ENCODE measurements around the gene VSX1.

VSX1 gene

DNA sequence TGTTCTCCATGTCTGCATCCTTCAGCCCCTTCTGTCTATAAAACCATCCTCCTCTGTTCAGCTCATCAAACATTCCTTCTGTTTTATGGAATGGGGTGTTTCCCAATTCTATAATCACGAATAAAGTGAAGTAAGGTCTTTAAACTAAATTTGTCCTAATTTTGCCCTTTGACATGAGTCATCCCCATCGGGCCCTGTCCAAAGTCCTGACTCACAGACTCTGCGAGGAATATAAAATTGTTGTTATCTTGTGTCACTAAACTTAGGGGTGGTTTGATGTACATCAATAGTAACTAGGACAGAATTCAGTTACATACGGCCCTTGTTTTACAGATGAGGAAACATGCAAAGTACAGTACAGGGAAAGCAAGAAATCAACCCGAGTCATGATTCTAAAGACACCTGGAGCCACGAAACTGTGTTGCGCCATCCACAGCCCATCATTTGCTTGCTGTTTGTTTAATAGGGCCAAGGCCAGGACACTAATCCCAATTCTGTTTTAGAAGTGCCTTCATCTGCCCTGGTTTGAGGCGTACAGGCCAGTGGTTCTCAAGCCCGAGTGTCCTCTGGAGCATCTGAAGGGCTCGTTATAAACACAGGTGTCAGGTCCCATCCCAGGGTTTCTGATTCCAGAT is 26.8 kb downstream of the VSX1 start:
- peaks cover 4 to 8% of the 10 kb centered on the region in 2 experiments for H3K4me1 ChIP-seq (ENCODE audit: control insufficient read depth in 1 of 2, insufficient read depth in 2 of 2, low read length in 2 of 2)
- H3K27ac ChIP-seq (ENCODE audit: low read depth, low read length), result no peak overlapping the region
- no peak overlapping the region for H3K18ac ChIP-seq (ENCODE audit: low read length)
- no peak overlapping the region for H3K4ac ChIP-seq (ENCODE audit: low read depth, low read length)
- H2AFZ ChIP-seq (ENCODE audit: insufficient read depth, low read length, poor library complexity), result no peak overlapping the region
- H3K14ac ChIP-seq (ENCODE audit: low read length), result no peak overlapping the region
- peaks cover 38% of the 10 kb centered on the region for H3K27me3 ChIP-seq (ENCODE audit: insufficient read depth, low read length)
- no CpG with 5 or more reads among the region's 10 CpGs for WGBS (ENCODE audit: extremely low coverage, insufficient coverage, insufficient read length)
- DNase-seq, result peak in 1 of 2 donors; percentile 19
- no peak overlapping the region for H4K12ac ChIP-seq (ENCODE audit: low read depth, low read length)
- no peaks in the 10 kb centered on the region for H3K9me3 ChIP-seq (ENCODE audit: insufficient read depth, low read depth, low read length)
- H4K91ac ChIP-seq (ENCODE audit: low read depth, low read length), result no peak overlapping the region
- H2AK5ac ChIP-seq (ENCODE audit: low read length), result no peak overlapping the region
- H3K9ac ChIP-seq (ENCODE audit: low read length), result no peak overlapping the region
- no peak overlapping the region for H2BK5ac ChIP-seq (ENCODE audit: low read depth, low read length, poor library complexity)
- H3K4me3 ChIP-seq (ENCODE audit: low read depth, low read length), result no peak overlapping the region
- H3K79me1 ChIP-seq (ENCODE audit: low read length), result no peaks in the 10 kb centered on the region
- H3K4me2 ChIP-seq (ENCODE audit: low read length), result no peak overlapping the region
- no peak overlapping the region for H2BK12ac ChIP-seq (ENCODE audit: low read length)
- no peaks in the 10 kb centered on the region for H3K36me3 ChIP-seq (ENCODE audit: control insufficient read depth in 1 of 2, insufficient read depth in 2 of 2, low read length in 2 of 2)
- H3K23ac ChIP-seq (ENCODE audit: low read length), result no peak overlapping the region
- no peaks in the 10 kb centered on the region for H3K79me2 ChIP-seq (ENCODE audit: control insufficient read depth, insufficient read depth, low read length, poor library complexity)
- H4K8ac ChIP-seq (ENCODE audit: low read depth, low read length), result no peak overlapping the region
- no peak overlapping the region for H2BK120ac ChIP-seq (ENCODE audit: insufficient read depth, low read length, poor library complexity)

DNA sequence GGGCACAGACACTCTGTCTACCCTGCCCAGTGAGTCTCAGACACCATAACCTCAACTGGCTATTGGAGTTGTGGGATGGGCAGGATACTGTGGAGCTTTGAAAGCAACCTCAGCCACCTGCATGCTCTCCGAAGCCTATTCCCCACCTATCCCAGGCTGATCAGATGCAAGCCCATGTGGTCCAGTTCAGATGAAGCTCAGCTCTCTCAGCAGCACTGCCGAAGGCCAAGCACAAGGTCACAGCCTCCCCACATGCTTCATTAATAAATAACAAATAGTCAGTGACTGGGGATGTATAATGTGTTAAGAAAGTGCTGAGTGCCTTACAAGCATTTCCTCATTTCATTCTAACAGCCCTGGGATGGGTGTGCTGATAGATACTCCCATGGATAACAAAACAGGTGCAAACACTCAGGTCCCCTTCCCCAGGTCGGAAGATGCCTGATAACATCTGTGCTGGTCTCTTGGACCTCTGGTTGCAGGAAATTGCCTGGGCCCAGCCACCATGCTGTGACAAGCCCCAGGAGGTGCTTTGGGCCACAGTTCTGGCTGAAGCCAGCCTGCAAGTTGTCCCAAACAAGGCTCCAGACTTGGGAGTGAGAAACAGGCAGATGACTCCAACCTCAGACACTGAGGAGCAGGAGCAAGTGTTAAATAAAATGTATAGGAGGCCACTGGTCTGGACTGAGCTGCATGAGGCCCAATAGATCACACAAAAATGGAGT is 27.7 kb downstream of the VSX1 start:
- WGBS (ENCODE audit: extremely low coverage, insufficient coverage, insufficient read length), result no CpG with 5 or more reads among the region's 3 CpGs
- no peak overlapping the region for H3K23ac ChIP-seq (ENCODE audit: low read length)
- no peak overlapping the region for H3K4me3 ChIP-seq (ENCODE audit: low read depth, low read length)
- peaks cover 29% of the 10 kb centered on the region for H3K27me3 ChIP-seq (ENCODE audit: insufficient read depth, low read length)
- H4K91ac ChIP-seq (ENCODE audit: low read depth, low read length), result no peak overlapping the region
- no peak overlapping the region for H2BK12ac ChIP-seq (ENCODE audit: low read length)
- H3K4me2 ChIP-seq (ENCODE audit: low read length), result no peak overlapping the region
- no peaks in the 10 kb centered on the region for H3K79me2 ChIP-seq (ENCODE audit: control insufficient read depth, insufficient read depth, low read length, poor library complexity)
- no peak overlapping the region for H2BK5ac ChIP-seq (ENCODE audit: low read depth, low read length, poor library complexity)
- H3K9me3 ChIP-seq (ENCODE audit: insufficient read depth, low read depth, low read length), result no peaks in the 10 kb centered on the region
- H3K79me1 ChIP-seq (ENCODE audit: low read length), result no peaks in the 10 kb centered on the region
- H3K18ac ChIP-seq (ENCODE audit: low read length), result no peak overlapping the region
- no peak overlapping the region for H4K12ac ChIP-seq (ENCODE audit: low read depth, low read length)
- H4K8ac ChIP-seq (ENCODE audit: low read depth, low read length), result no peak overlapping the region
- no peak for DNase-seq
- H2AK5ac ChIP-seq (ENCODE audit: low read length), result no peak overlapping the region
- H3K14ac ChIP-seq (ENCODE audit: low read length), result no peak overlapping the region
- no peak overlapping the region for H3K27ac ChIP-seq (ENCODE audit: low read depth, low read length)
- peaks cover 4 to 8% of the 10 kb centered on the region in 2 experiments for H3K4me1 ChIP-seq (ENCODE audit: control insufficient read depth in 1 of 2, insufficient read depth in 2 of 2, low read length in 2 of 2)
- H2AFZ ChIP-seq (ENCODE audit: insufficient read depth, low read length, poor library complexity), result no peak overlapping the region
- no peaks in the 10 kb centered on the region for H3K36me3 ChIP-seq (ENCODE audit: control insufficient read depth in 1 of 2, insufficient read depth in 2 of 2, low read length in 2 of 2)
- H3K4ac ChIP-seq (ENCODE audit: low read depth, low read length), result no peak overlapping the region
- H2BK120ac ChIP-seq (ENCODE audit: insufficient read depth, low read length, poor library complexity), result no peak overlapping the region
- H3K9ac ChIP-seq (ENCODE audit: low read length), result peak overlapping the region; percentile 28

DNA sequence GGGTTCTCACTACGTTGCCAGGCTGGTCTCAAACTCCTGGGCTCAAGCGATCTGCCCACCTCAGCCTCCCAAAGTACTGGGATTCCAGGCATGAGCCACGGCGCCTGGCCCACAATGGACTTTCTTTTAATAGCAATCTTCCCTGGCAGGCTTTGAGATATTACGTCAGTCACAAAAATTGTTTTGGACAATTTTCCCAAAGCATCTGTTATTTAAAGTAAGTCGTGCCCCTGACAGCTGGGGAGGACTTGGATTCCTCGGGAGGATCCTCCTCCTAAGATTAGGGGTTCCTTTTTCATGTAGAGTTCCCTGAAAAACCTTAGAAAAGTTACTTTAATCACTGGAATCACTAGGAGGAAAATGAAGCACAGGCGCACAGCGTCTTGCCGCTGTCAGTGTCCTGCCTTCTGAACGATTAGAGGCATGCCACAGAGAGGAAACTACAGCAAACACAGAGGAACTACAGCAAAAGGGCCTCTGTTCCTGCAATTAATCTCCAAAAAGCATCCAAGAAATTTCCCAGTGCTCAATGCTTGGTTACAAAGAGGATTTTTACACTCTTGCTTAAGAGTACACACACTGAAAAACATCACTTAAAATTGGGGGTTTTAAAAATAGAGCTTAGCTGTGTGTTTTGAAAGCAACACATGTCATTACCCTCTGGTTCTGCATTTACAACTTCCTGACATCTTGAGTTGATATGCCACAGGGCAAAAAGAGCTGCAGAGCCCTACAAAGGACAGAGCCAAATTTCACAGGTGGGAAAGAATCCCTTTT is 28.5 kb downstream of the VSX1 start:
- no peak overlapping the region for H4K91ac ChIP-seq (ENCODE audit: low read depth, low read length)
- no peak overlapping the region for H2BK120ac ChIP-seq (ENCODE audit: insufficient read depth, low read length, poor library complexity)
- H3K4me3 ChIP-seq (ENCODE audit: low read depth, low read length), result no peak overlapping the region
- no peak overlapping the region for H4K12ac ChIP-seq (ENCODE audit: low read depth, low read length)
- H3K27ac ChIP-seq (ENCODE audit: low read depth, low read length), result no peak overlapping the region
- H4K8ac ChIP-seq (ENCODE audit: low read depth, low read length), result no peak overlapping the region
- no peaks in the 10 kb centered on the region for H3K79me1 ChIP-seq (ENCODE audit: low read length)
- H3K27me3 ChIP-seq (ENCODE audit: insufficient read depth, low read length), result peaks cover 21% of the 10 kb centered on the region
- no peak overlapping the region for H3K14ac ChIP-seq (ENCODE audit: low read length)
- H3K9ac ChIP-seq (ENCODE audit: low read length), result no peak overlapping the region
- no peak overlapping the region for H2AFZ ChIP-seq (ENCODE audit: insufficient read depth, low read length, poor library complexity)
- whole genome bisulfite sequencing (ENCODE audit: extremely low coverage, insufficient coverage, insufficient read length), result no CpG with 5 or more reads among the region's 11 CpGs
- H3K4me1 ChIP-seq (ENCODE audit: control insufficient read depth in 1 of 2, insufficient read depth in 2 of 2, low read length in 2 of 2), result peaks cover 4 to 8% of the 10 kb centered on the region in 2 experiments
- no peak overlapping the region for H3K4me2 ChIP-seq (ENCODE audit: low read length)
- no peaks in the 10 kb centered on the region for H3K36me3 ChIP-seq (ENCODE audit: control insufficient read depth in 1 of 2, insufficient read depth in 2 of 2, low read length in 2 of 2)
- H3K23ac ChIP-seq (ENCODE audit: low read length), result no peak overlapping the region
- no peak overlapping the region for H2BK5ac ChIP-seq (ENCODE audit: low read depth, low read length, poor library complexity)
- H3K79me2 ChIP-seq (ENCODE audit: control insufficient read depth, insufficient read depth, low read length, poor library complexity), result no peaks in the 10 kb centered on the region
- H2AK5ac ChIP-seq (ENCODE audit: low read length), result no peak overlapping the region
- no peak overlapping the region for H3K4ac ChIP-seq (ENCODE audit: low read depth, low read length)
- H2BK12ac ChIP-seq (ENCODE audit: low read length), result no peak overlapping the region
- DNase-seq, result no peak
- no peak overlapping the region for H3K18ac ChIP-seq (ENCODE audit: low read length)
- H3K9me3 ChIP-seq (ENCODE audit: insufficient read depth, low read depth, low read length), result no peaks in the 10 kb centered on the region

DNA sequence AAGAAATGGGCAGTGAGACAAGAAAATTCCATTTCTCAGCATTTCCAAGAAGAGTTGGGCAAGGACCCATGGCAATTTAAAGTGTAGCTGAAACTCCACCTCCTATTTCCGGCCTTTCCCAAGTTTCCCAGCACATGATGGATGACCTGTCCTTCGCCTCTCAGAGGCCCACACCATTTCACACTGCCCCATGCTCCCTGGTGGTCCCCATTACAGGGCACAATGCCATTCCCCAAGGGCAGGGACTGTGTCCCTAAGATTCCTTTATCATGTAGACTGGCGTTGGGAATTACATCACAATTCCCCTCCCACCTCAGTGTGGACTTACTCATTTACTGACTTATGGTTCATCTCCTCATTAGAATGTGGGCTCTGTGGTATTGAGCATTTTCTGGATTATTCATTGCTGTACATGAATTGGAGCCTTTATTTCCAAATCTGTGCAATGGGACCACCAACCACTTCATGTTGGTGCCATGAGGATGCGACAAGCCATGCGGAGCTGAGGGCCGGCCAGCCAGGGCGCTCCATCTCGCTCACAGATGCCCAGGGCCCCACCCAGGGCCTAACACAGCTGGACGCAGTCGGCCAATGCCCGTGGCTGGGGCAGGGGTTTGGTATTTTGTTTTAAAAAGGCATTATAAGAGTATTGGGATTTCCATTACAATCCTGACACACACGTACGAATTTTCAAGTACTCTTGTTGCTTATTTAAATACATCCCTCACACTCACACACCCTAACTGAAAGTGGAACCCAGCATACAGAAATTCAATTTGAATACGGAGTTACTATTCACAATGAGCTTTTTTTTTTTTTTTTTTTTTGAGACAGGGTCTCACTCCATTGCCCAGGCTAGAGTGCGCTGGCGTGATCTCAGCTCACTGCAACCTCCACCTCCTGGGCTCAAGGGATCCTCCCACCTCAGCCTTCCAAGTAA is 29.4 kb downstream of the VSX1 start:
- no peaks in the 10 kb centered on the region for H3K79me1 ChIP-seq (ENCODE audit: low read length)
- H3K27ac ChIP-seq (ENCODE audit: low read depth, low read length), result no peak overlapping the region
- no peak for DNase-seq
- no peaks in the 10 kb centered on the region for H3K36me3 ChIP-seq (ENCODE audit: control insufficient read depth in 1 of 2, insufficient read depth in 2 of 2, low read length in 2 of 2)
- H4K91ac ChIP-seq (ENCODE audit: low read depth, low read length), result no peak overlapping the region
- no peak overlapping the region for H4K8ac ChIP-seq (ENCODE audit: low read depth, low read length)
- H3K4ac ChIP-seq (ENCODE audit: low read depth, low read length), result no peak overlapping the region
- no peak overlapping the region for H2AFZ ChIP-seq (ENCODE audit: insufficient read depth, low read length, poor library complexity)
- WGBS (ENCODE audit: extremely low coverage, insufficient coverage, insufficient read length), result no CpG with 5 or more reads among the region's 16 CpGs
- no peak overlapping the region for H3K18ac ChIP-seq (ENCODE audit: low read length)
- no peak overlapping the region for H2BK12ac ChIP-seq (ENCODE audit: low read length)
- H3K4me3 ChIP-seq (ENCODE audit: low read depth, low read length), result no peak overlapping the region
- H3K9me3 ChIP-seq (ENCODE audit: insufficient read depth, low read depth, low read length), result no peaks in the 10 kb centered on the region
- no peak overlapping the region for H3K4me2 ChIP-seq (ENCODE audit: low read length)
- H3K79me2 ChIP-seq (ENCODE audit: control insufficient read depth, insufficient read depth, low read length, poor library complexity), result no peaks in the 10 kb centered on the region
- H2BK5ac ChIP-seq (ENCODE audit: low read depth, low read length, poor library complexity), result no peak overlapping the region
- no peak overlapping the region for H2AK5ac ChIP-seq (ENCODE audit: low read length)
- H2BK120ac ChIP-seq (ENCODE audit: insufficient read depth, low read length, poor library complexity), result no peak overlapping the region
- H3K27me3 ChIP-seq (ENCODE audit: insufficient read depth, low read length), result peaks cover 12% of the 10 kb centered on the region
- no peak overlapping the region for H3K23ac ChIP-seq (ENCODE audit: low read length)
- H4K12ac ChIP-seq (ENCODE audit: low read depth, low read length), result no peak overlapping the region
- no peak overlapping the region for H3K14ac ChIP-seq (ENCODE audit: low read length)
- H3K4me1 ChIP-seq (ENCODE audit: control insufficient read depth in 1 of 2, insufficient read depth in 2 of 2, low read length in 2 of 2), result peaks cover 2 to 5% of the 10 kb centered on the region in 2 experiments
- H3K9ac ChIP-seq (ENCODE audit: low read length), result no peak overlapping the region
